ENCODE measurements around the gene SAPCD2. TPM values are rescaled to one million over a fixed set of nuclear protein-coding genes. Genes with fewer than 3 reads are reported as not detected.

The SAPCD2 gene
- total and polyA plus RNA-seq, 4 donors = 1.3 to 2.1 (median 1.6) TPM

DNA sequence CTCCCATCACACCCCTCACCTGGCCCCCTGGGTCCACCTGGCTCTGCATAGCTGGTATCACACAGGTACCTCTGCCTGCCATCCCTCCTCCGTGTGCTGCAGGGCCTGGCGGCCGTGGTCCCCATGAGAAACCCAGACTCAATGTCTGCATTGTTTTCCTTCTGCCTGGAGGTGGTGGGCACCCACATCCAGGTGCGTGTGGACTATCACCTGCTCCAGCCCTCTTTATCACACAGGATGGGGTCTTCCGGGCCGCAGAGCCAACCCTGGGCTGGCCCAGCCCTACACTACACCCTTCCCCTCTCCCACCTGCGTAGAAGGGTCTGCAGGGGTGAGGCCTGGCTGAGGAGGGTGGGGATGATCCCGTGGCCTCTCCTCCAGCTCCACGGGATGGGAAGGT, 31.4 kb downstream of the SAPCD2 start:
- Histone ChIP-seq H3K9me3 (ENCODE audit: control insufficient read depth in 4 of 4, insufficient read depth in 3 of 4, low read length in 3 of 4) (no peaks in the 10 kb centered on the region), H3K27me3 (ENCODE audit: control insufficient read depth in 3 of 3, insufficient read depth in 3 of 3, low read length in 2 of 3) (peaks cover 0 to 1% (median 0%) of the 10 kb centered on the region in 3 donors), H3K36me3 (ENCODE audit: control insufficient read depth in 4 of 4, insufficient read depth in 4 of 4, low read length in 4 of 4) (peaks cover 0 to 15% (median 0%) of the 10 kb centered on the region in 4 donors), H3K27ac (ENCODE audit: low read depth in 1 of 2, low read length in 1 of 2) (no peak overlapping the region), H3K9ac (ENCODE audit: insufficient read depth in 1 of 2, low read length in 2 of 2) (no peak overlapping the region), H3K4me1 (ENCODE audit: control insufficient read depth in 5 of 5, insufficient read depth in 5 of 5, low read length in 5 of 5) (peaks cover 0 to 10% (median 0%) of the 10 kb centered on the region in 5 donors), H3K4me3 (no peak overlapping the region)
- 85 to 87% methylated on average over 9 of the region's 9 CpGs for WGBS, 2 donors
- no peak for ATAC-seq (ENCODE audit: insufficient read depth, low FRiP score)
- TF ChIP-seq CTCF (IDR thresholded peaks at IDR 0.05; ENCODE audit: control extremely low read depth, extremely low read depth) = no peak
- DNase-seq = no peak

DNA sequence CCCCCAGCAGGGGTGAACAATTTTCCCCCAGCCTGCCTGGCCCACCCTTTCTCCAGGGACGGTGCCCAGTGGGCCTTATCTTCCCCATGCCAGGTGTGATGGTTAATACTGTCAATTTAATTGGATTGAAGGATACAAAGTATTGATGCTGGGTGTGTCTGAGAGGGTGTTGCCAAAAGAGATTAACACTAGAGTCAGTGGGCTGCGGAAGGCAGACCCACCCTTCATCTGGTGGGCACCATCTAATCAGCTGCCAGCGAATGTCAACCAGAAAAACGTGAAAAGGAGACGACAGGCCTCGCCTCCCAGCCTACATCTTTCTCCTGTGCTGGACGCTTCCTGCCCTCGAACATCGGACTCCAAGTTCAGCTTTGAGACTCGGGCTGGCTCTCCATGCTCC, 32.9 kb downstream of the SAPCD2 start:
- TF ChIP-seq CTCF (IDR thresholded peaks at IDR 0.05; ENCODE audit: control extremely low read depth, extremely low read depth) = no peak
- no peak for ATAC-seq (ENCODE audit: insufficient read depth, low FRiP score)
- 91 to 93% methylated on average over 10 of the region's 10 CpGs for whole genome bisulfite sequencing, 2 donors
- Histone ChIP-seq H3K9ac (ENCODE audit: insufficient read depth in 1 of 2, low read length in 2 of 2) (no peak overlapping the region), H3K36me3 (ENCODE audit: control insufficient read depth in 4 of 4, insufficient read depth in 4 of 4, low read length in 4 of 4) (peaks cover 0 to 15% (median 0%) of the 10 kb centered on the region in 4 donors), H3K9me3 (ENCODE audit: control insufficient read depth in 4 of 4, insufficient read depth in 3 of 4, low read length in 3 of 4) (no peaks in the 10 kb centered on the region), H3K4me3 (no peak overlapping the region), H3K27me3 (ENCODE audit: control insufficient read depth in 3 of 3, insufficient read depth in 3 of 3, low read length in 2 of 3) (no peaks in the 10 kb centered on the region), H3K4me1 (ENCODE audit: control insufficient read depth in 5 of 5, insufficient read depth in 5 of 5, low read length in 5 of 5) (peaks cover 0 to 8% (median 0%) of the 10 kb centered on the region in 5 donors), H3K27ac (ENCODE audit: low read depth in 1 of 2, low read length in 1 of 2) (no peak overlapping the region)
- DNase-seq = no peak

GRCh38 chr9:137037035-137037434, 33.3 kb downstream of the SAPCD2 start:
- Histone ChIP-seq H3K36me3 (ENCODE audit: control insufficient read depth in 4 of 4, insufficient read depth in 4 of 4, low read length in 4 of 4) (peaks cover 0 to 15% (median 0%) of the 10 kb centered on the region in 4 donors), H3K9ac (ENCODE audit: insufficient read depth in 1 of 2, low read length in 2 of 2) (no peak overlapping the region), H3K27me3 (ENCODE audit: control insufficient read depth in 3 of 3, insufficient read depth in 3 of 3, low read length in 2 of 3) (no peaks in the 10 kb centered on the region), H3K9me3 (ENCODE audit: control insufficient read depth in 4 of 4, insufficient read depth in 3 of 4, low read length in 3 of 4) (no peaks in the 10 kb centered on the region), H3K4me1 (ENCODE audit: control insufficient read depth in 5 of 5, insufficient read depth in 5 of 5, low read length in 5 of 5) (peaks cover 0 to 8% (median 0%) of the 10 kb centered on the region in 5 donors), H3K4me3 (no peak overlapping the region), H3K27ac (ENCODE audit: low read depth in 1 of 2, low read length in 1 of 2) (no peak overlapping the region)
- WGBS, 2 donors = 76 to 86% methylated on average over 13 of the region's 13 CpGs
- ATAC-seq (ENCODE audit: insufficient read depth, low FRiP score) = no peak
- DNase-seq = no peak
- no peak for TF ChIP-seq CTCF (IDR thresholded peaks at IDR 0.05; ENCODE audit: control extremely low read depth, extremely low read depth)

DNA sequence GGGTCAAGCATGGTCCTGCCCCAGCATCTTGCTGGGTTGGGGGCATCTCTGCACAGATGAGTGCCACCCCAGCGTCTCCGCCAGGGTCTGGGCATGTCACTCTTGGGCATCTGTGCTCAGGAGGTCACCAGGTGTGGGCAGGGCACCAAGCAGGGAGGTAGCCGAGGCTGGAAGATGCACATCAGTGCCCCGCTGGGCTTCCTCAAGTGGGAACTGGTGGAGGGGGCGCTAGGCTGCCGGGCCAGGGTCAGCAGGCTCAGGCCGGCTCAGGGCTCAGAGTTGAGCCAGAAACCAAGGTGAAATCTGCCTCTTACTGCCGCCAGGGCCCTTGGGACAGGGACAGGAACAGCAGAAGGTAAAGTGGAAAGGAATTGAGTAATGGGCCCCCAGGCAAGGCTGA, 34.4 kb downstream of the SAPCD2 start:
- Histone ChIP-seq H3K36me3 (ENCODE audit: control insufficient read depth in 4 of 4, insufficient read depth in 4 of 4, low read length in 4 of 4) (peaks cover 0 to 15% (median 0%) of the 10 kb centered on the region in 4 donors), H3K27ac (ENCODE audit: low read depth in 1 of 2, low read length in 1 of 2) (no peak overlapping the region), H3K27me3 (ENCODE audit: control insufficient read depth in 3 of 3, insufficient read depth in 3 of 3, low read length in 2 of 3) (no peaks in the 10 kb centered on the region), H3K4me3 (no peak overlapping the region), H3K9me3 (ENCODE audit: control insufficient read depth in 4 of 4, insufficient read depth in 3 of 4, low read length in 3 of 4) (no peaks in the 10 kb centered on the region), H3K9ac (ENCODE audit: insufficient read depth in 1 of 2, low read length in 2 of 2) (no peak overlapping the region), H3K4me1 (ENCODE audit: control insufficient read depth in 5 of 5, insufficient read depth in 5 of 5, low read length in 5 of 5) (peaks cover 0 to 8% (median 0%) of the 10 kb centered on the region in 5 donors)
- 80 to 84% methylated on average over 8 of the region's 8 CpGs for WGBS, 2 donors
- ATAC-seq (ENCODE audit: insufficient read depth, low FRiP score) = no peak
- no peak for DNase-seq
- no peak for TF ChIP-seq CTCF (IDR thresholded peaks at IDR 0.05; ENCODE audit: control extremely low read depth, extremely low read depth)

All from lung (tissue), 12 donors.